Skin of body (tissue), 3 donors: ENCODE results near the gene FRG2C. TPM values are rescaled to one million over a fixed set of nuclear protein-coding genes. Genes with fewer than 3 reads are reported as not detected.
"Not testable (repeated sequence)": the region's sequence is repeated elsewhere in the genome, so short reads cannot be mapped to it uniquely, and the experiment has no call there.

Experiments
- DNase-seq: peaks from one replicate; lab custom pipeline; 2025; lab: John Stamatoyannopoulos, UW
- small RNA-seq: library from RNA; depleted of rRNA; stranded (forward); fragments of <200 nt; gene quantifications from one replicate; pipeline ENCODE3, GENCODE V24; 2014; ENCODE audit warnings: low replicate concordance
- total RNA-seq: library from RNA; depleted of rRNA; stranded (reverse); fragments of >200 nt; gene quantifications from one replicate; pipeline ENCODE4 v1.2.3, GENCODE V29; 2014

The FRG2C gene
- total RNA-seq, 1 donor from 2014 or later, result not detected

- DNase-seq, result not testable (repeated sequence)
These were observed 5.5 kb downstream of the FRG2C start for GRCh38 chr3:75669348-75670297.

- DNase-seq, result not testable (repeated sequence)
These were observed 6.5 kb downstream of the FRG2C start for GRCh38 chr3:75670298-75671286.

- DNase-seq, result not testable (repeated sequence)
These were observed 7.4 kb downstream of the FRG2C start for GRCh38 chr3:75671287-75672139.

GRCh38 chr3:75672140-75672775, 8.1 kb downstream of the FRG2C start:
- DNase-seq, result not testable (repeated sequence)

GRCh38 chr3:75683965-75684364, 19.8 kb downstream of the FRG2C start:
- not testable (repeated sequence) for DNase-seq

- DNase-seq, result no peak
These were observed 23.2 kb downstream of the FRG2C start for GRCh38 chr3:75687323-75687722.

GRCh38 chr3:75692061-75692460, 27.9 kb downstream of the FRG2C start:
- no peak for DNase-seq

Small RNA genes within 50 kb of the gene (small RNA-seq; reads per million reads assigned to genes)
- not detected for gene AC108724.2

Other genes with a start within 250 kb of the FRG2C start
- gene ZNF717, start 121.2 kb downstream of the FRG2C start, total RNA-seq, result 18.5 TPM